GM18520 (cell line): Measurements from ENCODE around the gene NBL1.

Experiments used
- ATAC-seq: cut with Tn5 transposase; IDR thresholded peaks from one replicate; pipeline ENCODE4 v1.9.1; 2021; ENCODE audit not compliant: unreplicated experiment

The NBL1 gene

DNA sequence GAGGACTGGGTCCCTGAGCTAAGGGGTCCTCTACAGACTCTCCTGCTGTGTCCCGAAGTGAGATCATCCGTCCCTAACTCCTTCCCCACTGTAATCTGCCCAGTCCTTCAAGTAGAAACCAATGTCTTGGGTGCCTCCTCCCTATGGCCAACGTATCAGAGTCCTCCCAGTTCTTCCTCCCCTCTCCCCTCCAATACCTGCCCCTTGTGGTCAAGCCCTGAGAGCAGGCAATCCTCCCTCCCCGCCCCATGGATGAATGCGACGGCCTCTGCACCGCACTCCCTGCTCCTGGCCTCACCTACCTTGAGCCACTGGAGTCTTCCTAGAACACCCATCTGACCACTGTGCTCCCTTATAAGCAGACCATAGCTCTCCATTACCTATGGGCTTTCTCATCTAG is 51.7 kb downstream of the NBL1 start:
- no peak for ATAC-seq

DNA sequence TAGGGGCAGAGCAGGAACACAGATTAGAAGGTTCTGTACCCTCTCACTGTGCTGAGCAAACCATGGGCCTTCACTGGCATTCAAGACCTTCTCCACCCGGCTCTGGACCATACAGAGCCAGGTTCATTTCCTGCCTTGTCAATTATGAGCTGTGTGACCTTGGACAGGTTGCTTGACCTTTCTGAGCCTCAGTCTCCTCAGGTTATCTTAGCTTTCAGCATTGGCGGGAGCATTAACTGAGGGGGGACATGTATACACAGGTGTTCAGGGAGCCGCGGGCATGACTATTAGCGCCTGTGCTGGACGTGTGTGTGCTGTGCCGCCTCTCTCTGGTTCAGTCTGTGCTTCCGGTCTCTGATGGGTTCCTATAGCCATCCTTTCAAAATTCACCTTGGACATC is 52.7 kb downstream of the NBL1 start:
- no peak for ATAC-seq

DNA sequence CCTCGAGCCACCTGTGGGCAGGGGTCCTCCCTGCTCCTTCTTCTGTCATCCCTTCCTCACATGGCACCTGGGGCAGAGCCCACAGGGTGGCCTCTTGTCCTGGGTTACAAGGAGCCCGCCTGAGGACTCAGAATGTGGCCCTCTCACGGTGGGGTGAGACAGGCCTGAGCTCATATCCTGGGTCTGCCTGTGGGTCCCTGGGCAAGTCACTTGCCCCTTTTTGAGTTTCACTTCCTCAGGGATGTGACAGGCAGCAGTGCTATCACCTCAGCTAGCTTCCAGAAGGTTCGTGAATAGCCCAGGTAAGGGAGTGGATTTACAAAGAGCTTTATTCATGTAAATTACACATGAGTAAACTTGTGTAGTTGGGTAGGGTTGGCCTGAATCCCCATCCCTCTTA is 54.1 kb downstream of the NBL1 start:
- ATAC-seq = no peak

DNA sequence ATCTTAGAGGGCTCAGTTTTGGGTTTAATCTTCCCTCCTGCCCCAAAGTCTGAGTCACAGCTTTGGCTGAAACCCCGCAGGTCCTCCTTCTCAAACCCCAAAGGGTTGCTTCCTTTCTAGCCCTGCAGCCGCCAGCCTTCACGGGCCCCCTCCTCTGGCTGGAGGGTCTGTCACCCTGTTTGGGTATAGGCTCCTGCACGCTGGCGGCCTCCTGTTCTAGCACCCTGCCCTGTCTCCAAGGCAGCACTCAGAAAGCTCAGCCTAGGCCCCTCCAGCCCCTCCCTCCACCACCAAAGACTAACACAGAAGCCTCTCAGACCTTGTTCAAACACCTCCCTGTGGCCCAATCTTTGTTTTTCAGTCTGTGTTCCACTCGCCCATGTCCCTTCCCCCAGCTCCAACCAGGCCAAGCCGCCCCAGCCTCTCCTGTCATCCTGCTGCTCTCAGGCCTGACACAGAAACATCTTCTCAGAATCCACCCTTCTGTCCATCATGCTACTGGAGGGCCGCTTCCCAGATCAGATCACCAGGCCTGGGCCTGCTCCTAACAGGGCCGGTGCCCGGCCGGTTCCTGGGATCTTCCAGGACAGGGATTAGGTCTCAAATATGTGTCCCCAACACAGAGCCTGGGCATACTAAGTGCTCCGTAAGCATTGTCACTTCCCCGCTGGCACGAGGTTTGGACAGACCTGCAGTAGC is 56.1 kb downstream of the NBL1 start:
- ATAC-seq = no peak

DNA sequence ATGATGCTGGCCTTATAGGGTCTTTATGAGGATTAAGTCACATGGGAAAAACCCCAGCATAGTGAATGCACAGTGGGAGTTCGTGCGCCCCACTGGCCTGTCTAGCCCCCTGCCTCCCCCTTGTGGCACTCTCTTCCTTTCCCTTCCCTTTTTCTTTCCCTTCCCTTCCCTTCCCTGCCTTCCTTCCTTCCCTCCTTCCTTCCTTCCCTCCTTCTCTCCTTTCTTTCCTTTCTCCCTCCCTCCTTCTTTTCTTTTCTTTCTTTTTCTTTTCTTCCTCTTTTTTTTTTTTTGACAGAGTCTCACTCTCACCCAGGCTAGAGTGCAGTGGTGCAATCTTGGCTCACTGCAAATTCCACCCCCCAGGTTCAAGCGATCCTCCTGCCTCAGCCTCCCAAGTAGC is 59.2 kb downstream of the NBL1 start:
- ATAC-seq = no peak

DNA sequence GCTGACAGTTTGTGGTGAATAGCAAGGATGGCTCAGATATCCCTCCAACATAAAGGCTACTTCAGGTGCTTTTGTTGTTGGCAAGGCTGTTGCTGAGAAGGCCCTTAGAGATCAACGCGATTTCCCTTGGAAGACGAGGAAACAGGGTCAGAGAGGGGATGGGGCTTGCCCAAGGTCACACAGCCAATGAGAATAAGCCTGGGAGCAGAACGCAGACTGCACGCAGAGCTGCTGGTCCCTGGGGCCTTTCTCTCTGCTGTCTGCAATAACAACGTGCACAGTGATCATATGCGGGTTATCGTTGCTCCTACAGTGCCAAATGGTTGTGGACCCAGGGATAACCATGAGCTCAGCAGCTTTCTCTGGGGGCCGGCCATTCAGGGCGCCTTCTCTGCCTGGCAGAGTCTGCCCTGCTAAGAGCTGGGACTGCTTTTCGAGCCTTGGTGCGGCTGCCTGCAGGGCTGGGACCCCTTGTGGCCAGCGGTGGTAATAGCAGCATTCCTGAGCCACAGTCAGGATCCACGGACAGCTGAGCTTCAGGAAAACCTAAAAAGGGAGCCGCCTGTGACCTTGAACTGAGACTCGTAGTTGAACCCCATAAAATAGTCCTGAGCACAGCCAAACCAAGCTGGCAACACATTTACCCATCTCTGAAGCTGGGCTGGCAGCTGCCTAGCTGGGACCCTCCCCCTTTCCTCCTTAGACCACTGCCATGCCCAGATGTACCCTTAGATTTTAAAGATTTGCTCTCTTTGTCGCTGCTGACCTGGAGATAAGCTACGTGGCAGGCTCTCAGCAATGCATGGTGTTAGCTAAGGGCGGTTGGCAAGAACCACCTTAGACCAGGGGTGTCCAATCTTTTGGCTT is 60.4 kb downstream of the NBL1 start:
- no peak for ATAC-seq

DNA sequence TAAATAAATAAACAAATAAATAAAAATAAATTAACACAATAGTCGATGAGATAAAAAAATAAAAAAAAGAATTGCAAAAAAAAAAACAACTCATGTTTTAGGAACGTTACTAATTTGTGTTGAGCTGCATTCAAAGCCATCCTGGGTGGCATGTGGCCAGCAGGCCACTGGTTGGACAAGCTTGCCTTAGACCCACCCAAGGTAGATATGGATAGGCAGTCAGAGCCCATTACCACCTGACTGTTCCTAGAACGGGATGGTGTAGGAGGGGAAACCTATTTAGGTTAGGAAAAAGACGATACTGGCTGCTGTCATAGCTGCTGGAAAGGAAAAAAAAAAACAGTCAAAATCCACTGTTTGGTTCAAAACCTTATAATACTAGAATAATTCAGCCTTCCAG is 61.4 kb downstream of the NBL1 start:
- no peak for ATAC-seq

DNA sequence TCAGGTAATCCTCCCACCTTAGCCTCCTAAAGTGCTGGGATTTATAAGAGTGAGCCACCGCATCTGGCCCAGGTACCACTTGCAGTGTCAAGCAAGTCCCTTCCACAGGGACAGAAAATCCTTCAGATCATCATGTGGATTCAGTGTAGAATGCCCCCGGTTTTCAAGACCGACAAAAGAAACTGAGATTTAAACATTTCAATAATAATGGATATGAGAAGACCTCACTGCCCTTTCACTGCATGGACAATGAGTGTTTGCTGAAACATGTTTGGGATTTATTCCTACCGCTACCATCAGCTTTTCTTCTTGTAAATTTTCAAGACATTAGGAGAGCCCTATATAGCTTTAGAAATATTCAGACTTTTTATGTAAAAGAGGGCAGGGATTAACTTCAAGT is 62.0 kb downstream of the NBL1 start:
- ATAC-seq = no peak
